T-cell (primary cell): ENCODE measurements around the gene ZNF292. TPM values are rescaled to one million over a fixed set of nuclear protein-coding genes. Genes with fewer than 3 reads are reported as not detected.
"Not testable (repeated sequence)": the region's sequence is repeated elsewhere in the genome, so short reads cannot be mapped to it uniquely, and the experiment has no call there.

ENCODE experiments used
- ATAC-seq, 4 experiments: fragments of 200-7000 bp in 3 of 4; fragments of 150-1000 bp in 1 of 4; cut with Tn5 transposase; replicated peaks in 1 of 4; 1 replicate in 3 of 4; 2 replicates in 1 of 4; pipeline ENCODE4 v1.10.0; 2021; ENCODE audit warnings: moderate library complexity in 3 of 4, mild to moderate bottlenecking in 2 of 4, moderate number of reproducible peaks in 1 of 4
- CTCF ChIA-PET, 2 donors: fragments of 300-600 bp; sonication (Branson Sonifier 250); formaldehyde crosslinking; loops; one replicate each; lab custom pipeline; 2022; ENCODE audit warnings: antibody characterized with exemption in 2 of 2; lab: Charles Lee
- POLR2A ChIA-PET, 2 donors: fragments of 300-600 bp; sonication (Branson Sonifier 250); formaldehyde crosslinking; loops; one replicate each; lab custom pipeline; 2022; ENCODE audit warnings: antibody characterized with exemption in 2 of 2; lab: Charles Lee
- DNase-seq, 35 experiments: peaks; one replicate each; pipeline versions ENCODE4 v3.0.0 to v3.0.0-alpha.2; 2013 to 2023
- H3K27ac ChIP-seq: one replicate; pipeline ENCODE4 v1.5.1; 2013; ENCODE audit warnings: low read length
- H3K27me3 ChIP-seq, 2 experiments: replicated peaks in 1 of 2; 1 replicate in 1 of 2; 2 replicates in 1 of 2; pipeline versions ENCODE4 v1.6.1 to v1.7.0; 2013; ENCODE audit warnings: low read length in 1 of 2, mixed read lengths in 1 of 2; ENCODE audit not compliant: control insufficient read depth in 2 of 2, insufficient read depth in 2 of 2; ENCODE audit errors: extremely low read depth in 1 of 2
- H3K36me3 ChIP-seq, 2 donors: 1 replicate in 1 of 2; 2 replicates in 1 of 2; pipeline versions ENCODE4 v1.6.1 to v1.7.0; 2013; ENCODE audit warnings: low read length in 1 of 2; ENCODE audit not compliant: control insufficient read depth in 2 of 2, insufficient read depth in 1 of 2; ENCODE audit errors: extremely low read depth in 1 of 2
- H3K4me1 ChIP-seq, 2 experiments: 1 replicate in 1 of 2; 2 replicates in 1 of 2; pipeline versions ENCODE4 v1.6.1 to v1.7.0; 2013; ENCODE audit warnings: low read length in 2 of 2, mixed read lengths in 1 of 2; ENCODE audit not compliant: insufficient read depth in 2 of 2, control insufficient read depth in 1 of 2; ENCODE audit errors: extremely low read depth in 1 of 2
- H3K4me3 ChIP-seq, 2 donors: 1 replicate in 1 of 2; 2 replicates in 1 of 2; pipeline versions ENCODE4 v1.5.1 to v1.7.0; 2013; ENCODE audit warnings: mild to moderate bottlenecking in 2 of 2, low read length in 1 of 2, moderate library complexity in 1 of 2; ENCODE audit not compliant: control insufficient read depth in 1 of 2; ENCODE audit errors: extremely low read depth in 1 of 2
- H3K9me3 ChIP-seq: 2 replicates; pipeline ENCODE4 v1.7.0; 2013
- H3K27ac Mint-ChIP-seq, 2 donors: one replicate each; pipeline ENCODE4 v1.8.0; 2020 to 2021; ENCODE audit warnings: mild to moderate bottlenecking in 2 of 2, mixed read lengths in 2 of 2
- H3K27me3 Mint-ChIP-seq, 2 donors: one replicate each; pipeline ENCODE4 v1.8.0; 2021 to 2022; ENCODE audit warnings: mixed read lengths in 2 of 2
- H3K36me3 Mint-ChIP-seq: one replicate; pipeline ENCODE4 v1.8.0; 2021; ENCODE audit warnings: mixed read lengths
- H3K4me1 Mint-ChIP-seq, 3 donors: one replicate each; pipeline ENCODE4 v1.8.0; 2020 to 2022; ENCODE audit warnings: mixed read lengths in 3 of 3, mild to moderate bottlenecking in 1 of 3
- H3K4me3 Mint-ChIP-seq, 3 donors: one replicate each; pipeline ENCODE4 v1.8.0; 2020 to 2022; ENCODE audit warnings: mild to moderate bottlenecking in 3 of 3, mixed read lengths in 3 of 3, moderate library complexity in 3 of 3
- H3K9me3 Mint-ChIP-seq, 3 donors: one replicate each; pipeline ENCODE4 v1.8.0; 2020 to 2022; ENCODE audit warnings: mixed read lengths in 3 of 3
- WGBS: methylation state at CpG from one replicate; pipeline ENCODE4 v1.1.5; 2013; ENCODE audit warnings: missing lambda C conversion rate; ENCODE audit not compliant: insufficient coverage; 5-methylcytosine and 5-hydroxymethylcytosine counted together
- total RNA-seq, 35 experiments: library from RNA in 6 of 35; stranded (reverse) in 6 of 35; fragments of 120-200 nt in 1 of 35; gene quantifications; one replicate each; pipeline versions ENCODE4 v1.2.1 to v1.2.4 and lab custom pipeline; 2013 to 2026

Gene ZNF292
- total RNA-seq, 5 donors from 2014 or later (not counting 1 experiment from before 2014, with no cell fraction given) = 57.7 to 81.5 (median 66.1) TPM

DNA sequence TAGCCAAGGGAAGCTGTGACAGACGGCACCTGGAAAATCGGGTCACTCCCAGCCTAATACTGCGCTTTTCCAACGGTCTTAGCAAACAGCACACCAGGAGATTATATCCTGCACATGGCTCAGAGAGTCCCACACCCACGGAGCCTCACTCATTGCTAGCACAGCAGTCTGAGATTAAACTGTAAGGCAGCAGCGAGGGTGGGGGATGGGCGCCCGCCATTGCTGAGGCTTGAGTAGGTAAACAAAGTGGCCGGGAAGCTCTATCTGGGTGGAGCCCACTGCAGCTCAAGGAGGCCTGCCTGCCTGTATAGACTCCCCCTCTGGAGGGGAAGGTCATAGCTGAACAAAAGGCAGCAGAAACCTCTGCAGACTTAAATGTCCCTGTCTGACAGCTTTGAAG is 145.9 kb downstream of the ZNF292 start:
- H3K9me3 ChIP-seq, H3K4me1 Mint-ChIP-seq, H3K27ac ChIP-seq, ATAC-seq, H3K27ac Mint-ChIP-seq, DNase-seq, CTCF ChIA-PET, H3K36me3 ChIP-seq, H3K4me1 ChIP-seq, H3K4me3 Mint-ChIP-seq, H3K36me3 Mint-ChIP-seq, POLR2A ChIA-PET, H3K4me3 ChIP-seq: not testable (repeated sequence)
- H3K27me3 ChIP-seq = peaks cover 0 to 12% of the 10 kb centered on the region in 2 experiments
- 89% methylated on average over 5 of the region's 9 CpGs for WGBS
- H3K9me3 Mint-ChIP-seq = peaks cover 0 to 11% (median 6%) of the 10 kb centered on the region in 3 donors
- H3K27me3 Mint-ChIP-seq = peaks cover 43 to 58% of the 10 kb centered on the region in 2 donors

DNA sequence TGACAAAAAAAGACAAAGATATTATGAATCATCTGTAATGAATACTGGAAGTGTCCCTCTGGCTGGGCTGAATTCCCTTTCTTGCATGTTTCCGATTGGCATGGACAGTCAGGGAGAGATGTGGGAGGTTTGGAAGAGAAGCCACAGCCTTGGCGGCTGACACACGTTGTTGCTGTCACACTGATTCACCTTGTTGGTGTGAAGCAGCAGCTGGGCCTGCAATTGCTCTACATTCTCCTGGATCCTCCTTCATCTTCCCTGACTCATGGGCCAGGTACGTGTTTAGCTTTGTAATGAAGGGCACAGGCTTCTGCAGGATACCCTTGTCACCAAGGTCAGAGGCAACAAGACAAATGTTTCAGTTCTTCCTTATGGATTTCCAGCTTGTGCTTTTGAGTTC is 153.6 kb downstream of the ZNF292 start:
- H3K4me1 Mint-ChIP-seq = no peaks in the 10 kb centered on the region
- Histone ChIP-seq H3K27me3 (peaks cover 0 to 5% of the 10 kb centered on the region in 2 experiments), H3K36me3 (no peaks in the 10 kb centered on the region), H3K4me1 (no peaks in the 10 kb centered on the region), H3K4me3 (no peak overlapping the region), H3K9me3 (no peaks in the 10 kb centered on the region), H3K27ac (no peak overlapping the region)
- H3K27me3 Mint-ChIP-seq = peaks cover 11 to 22% of the 10 kb centered on the region in 2 donors
- WGBS = 71% methylated on average over 1 of the region's 4 CpGs
- H3K36me3 Mint-ChIP-seq = no peaks in the 10 kb centered on the region
- DNase-seq (no peak), ATAC-seq (no peak)
- H3K27ac Mint-ChIP-seq = no peak overlapping the region
- peaks cover 2 to 3% (median 3%) of the 10 kb centered on the region in 3 donors for H3K9me3 Mint-ChIP-seq
- no peak overlapping the region for H3K4me3 Mint-ChIP-seq
- ChIA-PET POLR2A (no interaction called here), CTCF (interaction anchor here in 1 of 2 donors (0.5 kb wide), 1 partner anchor 86 kb away, joined by 3 read pairs; no protein-coding TSS in a partner anchor)

GRCh38 chr6:87312860-87313259 is 157.5 kb downstream of the ZNF292 start:
- CTCF ChIA-PET = interaction anchor here in 1 of 2 donors (0.5 kb wide), 1 partner anchor 224 kb away, joined by 3 read pairs; no protein-coding TSS in a partner anchor
- H3K9me3 Mint-ChIP-seq = no peaks in the 10 kb centered on the region
- no peak overlapping the region for H3K27ac Mint-ChIP-seq
- no CpG with 5 or more reads among the region's 1 CpG for WGBS
- Histone ChIP-seq H3K27ac (no peak overlapping the region), H3K4me3 (no peak overlapping the region), H3K9me3 (no peaks in the 10 kb centered on the region), H3K4me1 (no peaks in the 10 kb centered on the region), H3K36me3 (no peaks in the 10 kb centered on the region), H3K27me3 (peaks cover 0 to 5% of the 10 kb centered on the region in 2 experiments)
- no peak for ATAC-seq
- POLR2A ChIA-PET = no interaction called here
- peaks cover 20 to 35% of the 10 kb centered on the region in 2 donors for H3K27me3 Mint-ChIP-seq
- no peaks in the 10 kb centered on the region for H3K36me3 Mint-ChIP-seq
- no peaks in the 10 kb centered on the region for H3K4me1 Mint-ChIP-seq
- no peak for DNase-seq
- H3K4me3 Mint-ChIP-seq = no peak overlapping the region

Other genes starting within 250 kb of the ZNF292 start
- not detected for gene HTR1E, start 218.0 kb upstream of the ZNF292 start, total RNA-seq
- gene CGA, start 60.5 kb upstream of the ZNF292 start, total RNA-seq = not detected
- 10 to 100 TPM in 3 of 5 donors, 1 to 10 TPM in 2; 8.6 to 12.4 (median 11.0) TPM for gene SMIM8, start 167.0 kb downstream of the ZNF292 start, total RNA-seq
- gene GJB7, start 173.7 kb downstream of the ZNF292 start, total RNA-seq = under 1 TPM in 1 of 5 donors, not detected in 4; 0.10 TPM
- gene C6orf163, start 189.2 kb downstream of the ZNF292 start, total RNA-seq = 1 to 10 TPM; 2.6 to 4.5 (median 3.3) TPM